Activated CD4-positive, alpha-beta T cell treated with anti-CD3 and anti-CD28 coated beads, Interleukin-2, amount 50 U/mL, for 24 hours (primary cell): ENCODE measurements around the gene FHIT.

Experiments
- DNase-seq, 2 donors: peaks; one replicate each; pipeline ENCODE4 v3.0.0-alpha.2; 2020; ENCODE audit warnings: low read depth in 1 of 2, low spot score in 1 of 2

The FHIT gene

GRCh38 chr3:60309539-60310268, 941.5 kb downstream of the FHIT start:
- no peak for DNase-seq

- DNase-seq, result no peak
Observed at GRCh38 chr3:60308808-60309207, 942.4 kb downstream of the FHIT start.

DNA sequence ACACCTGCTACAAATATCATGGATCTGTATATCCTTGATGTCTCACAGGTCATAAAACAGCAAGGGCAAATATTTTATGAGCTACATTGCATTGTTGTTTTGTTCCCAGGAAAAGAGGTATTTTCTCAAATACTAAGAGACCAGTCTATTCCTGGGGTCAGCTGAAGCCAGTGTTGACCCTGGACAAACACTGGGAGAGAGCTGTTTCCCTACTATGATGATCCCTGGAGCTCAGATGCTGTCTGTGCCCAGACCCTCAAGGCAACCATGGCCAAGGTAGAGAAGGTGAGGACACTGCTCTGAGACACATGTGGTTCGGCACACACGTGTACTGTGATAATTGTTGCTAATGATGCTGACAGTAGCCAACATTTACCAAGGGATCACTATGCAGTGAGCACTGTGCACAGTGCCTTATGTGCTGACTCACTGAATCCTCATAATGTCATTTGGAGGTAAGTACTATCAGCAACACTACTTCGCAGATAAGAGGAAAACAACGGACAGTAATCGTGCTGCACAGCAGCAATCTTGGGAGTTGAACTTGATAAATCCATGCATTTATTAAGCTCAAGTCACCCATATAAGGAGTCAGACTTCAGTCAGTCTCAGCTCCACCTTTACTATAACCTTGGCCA, 943.6 kb downstream of the FHIT start:
- no peak for DNase-seq

DNA sequence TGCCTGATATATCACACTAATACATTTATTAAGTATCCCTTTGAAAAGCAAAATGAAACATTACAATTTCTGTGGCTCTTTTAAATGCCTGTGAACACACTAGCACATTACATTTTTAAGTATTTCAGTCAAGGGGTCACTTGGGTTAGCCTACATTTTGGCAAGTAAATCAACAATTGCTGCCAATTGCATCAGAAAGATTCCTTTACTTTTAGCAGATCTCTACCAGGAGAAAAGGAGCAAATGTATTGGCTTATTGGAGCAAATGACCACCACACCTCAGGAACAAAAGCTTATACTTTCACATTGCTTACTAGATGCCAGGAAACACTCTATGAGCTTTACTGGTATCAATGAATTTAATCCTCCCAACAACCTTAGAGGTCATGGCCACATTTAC, 947.1 kb downstream of the FHIT start:
- DNase-seq, result no peak

DNA sequence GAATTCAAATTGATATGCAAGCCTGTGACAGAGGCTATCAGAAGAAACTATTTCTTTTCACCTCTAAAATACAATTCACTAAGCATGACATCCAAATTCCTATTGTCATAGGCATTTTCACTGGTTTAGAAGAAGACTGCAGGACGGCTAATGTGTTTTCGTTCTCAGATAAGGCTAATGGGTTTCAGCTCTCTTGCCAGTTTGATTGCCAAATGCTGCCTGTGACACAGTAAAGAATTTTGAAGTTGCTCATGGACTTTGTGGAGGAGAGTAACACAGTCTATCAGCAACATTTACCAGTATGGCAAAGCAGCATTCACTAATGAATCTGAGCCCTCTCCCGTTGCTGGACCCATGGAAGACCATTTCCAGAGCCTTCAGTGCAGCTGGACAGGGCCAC, 948.1 kb downstream of the FHIT start:
- DNase-seq, result no peak

GRCh38 chr3:60301142-60301541, 950.1 kb downstream of the FHIT start:
- DNase-seq, result no peak

DNA sequence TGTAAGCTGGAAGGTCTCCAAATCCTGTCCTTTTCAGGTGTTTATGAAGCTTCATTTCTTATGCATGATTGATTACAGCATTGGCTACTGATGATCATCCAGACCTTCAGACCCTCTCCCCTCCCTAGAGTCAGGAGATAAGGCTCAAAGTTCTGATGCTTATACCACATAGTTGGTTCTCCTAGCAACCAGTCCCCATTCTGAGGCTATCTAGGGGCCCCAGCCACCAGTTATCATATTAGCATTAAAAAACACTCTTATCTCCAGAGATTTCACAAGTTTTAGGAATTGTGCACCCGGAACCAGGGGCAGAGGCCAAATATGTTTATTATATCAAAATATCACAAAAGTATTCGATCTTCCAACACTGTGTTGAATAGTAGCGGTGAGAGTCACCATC, 953.1 kb downstream of the FHIT start:
- no peak for DNase-seq

GRCh38 chr3:60294181-60294580, 957.1 kb downstream of the FHIT start:
- DNase-seq, result no peak

- no peak for DNase-seq
Observed at GRCh38 chr3:60291115-60291514, 960.1 kb downstream of the FHIT start.

- no peak for DNase-seq
Observed at GRCh38 chr3:60290122-60290492, 961.1 kb downstream of the FHIT start.

DNA sequence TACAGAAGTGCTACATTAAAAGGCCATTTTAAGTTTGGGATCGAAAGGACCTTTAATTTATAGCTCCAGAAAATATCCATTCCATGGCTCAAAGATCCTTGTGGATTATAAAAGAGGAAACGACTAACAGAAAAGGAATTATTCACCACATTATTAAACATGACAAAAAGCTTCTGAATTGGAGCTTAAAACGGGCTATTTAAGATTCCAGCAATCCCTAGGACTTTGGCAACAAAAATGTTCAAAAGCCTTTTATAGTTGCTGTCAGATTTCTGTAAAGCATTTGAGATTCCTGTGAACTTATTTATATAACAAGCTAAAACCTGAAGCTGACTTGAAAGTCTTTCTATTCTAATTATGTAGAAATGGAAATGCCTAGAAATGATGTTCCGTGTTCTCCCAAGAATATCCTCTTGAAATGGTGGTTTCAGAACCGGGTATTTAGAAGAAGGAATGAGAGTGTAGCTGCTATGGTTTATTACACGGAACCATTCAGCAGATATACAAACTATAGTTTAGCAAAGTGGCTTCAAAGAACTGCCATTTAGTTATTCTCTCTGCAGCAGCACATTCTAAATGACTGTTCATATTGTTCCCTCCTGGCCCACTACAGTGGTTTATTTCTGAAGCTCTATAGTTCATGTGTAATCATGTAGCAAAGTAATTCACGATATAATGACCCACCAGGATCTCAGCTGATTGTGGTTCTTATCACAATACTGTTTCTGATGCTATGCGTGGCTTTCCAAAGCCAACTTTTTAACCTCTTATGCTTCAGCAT, 961.7 kb downstream of the FHIT start:
- no peak for DNase-seq

- DNase-seq, result no peak
Observed at GRCh38 chr3:60282866-60283265, 968.4 kb downstream of the FHIT start.

- no peak for DNase-seq
Observed at GRCh38 chr3:60281970-60282369, 969.3 kb downstream of the FHIT start.

DNA sequence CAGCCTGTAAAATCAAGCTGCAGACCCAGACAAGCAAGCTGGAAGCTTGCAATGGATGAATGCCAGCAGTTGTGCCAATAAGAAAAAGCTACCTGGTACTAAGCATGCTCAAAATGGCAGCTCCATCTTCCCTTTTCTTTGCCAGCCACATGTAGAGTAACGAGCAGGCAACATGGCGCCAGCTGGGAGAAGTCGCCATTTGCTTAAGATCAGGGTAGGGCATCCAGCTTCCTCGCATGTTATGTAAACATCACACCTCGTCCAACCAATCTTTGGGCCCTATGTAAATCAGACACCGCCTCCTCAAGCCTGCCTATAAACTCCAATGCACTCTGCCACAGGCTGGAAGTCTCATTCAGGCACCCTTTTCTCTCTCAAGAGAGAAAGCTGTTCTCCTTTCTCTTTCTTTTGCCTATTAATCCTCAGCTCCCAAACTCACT, 973.9 kb downstream of the FHIT start:
- no peak for DNase-seq

- DNase-seq, result no peak
Observed at GRCh38 chr3:60276615-60277014, 974.6 kb downstream of the FHIT start.

DNA sequence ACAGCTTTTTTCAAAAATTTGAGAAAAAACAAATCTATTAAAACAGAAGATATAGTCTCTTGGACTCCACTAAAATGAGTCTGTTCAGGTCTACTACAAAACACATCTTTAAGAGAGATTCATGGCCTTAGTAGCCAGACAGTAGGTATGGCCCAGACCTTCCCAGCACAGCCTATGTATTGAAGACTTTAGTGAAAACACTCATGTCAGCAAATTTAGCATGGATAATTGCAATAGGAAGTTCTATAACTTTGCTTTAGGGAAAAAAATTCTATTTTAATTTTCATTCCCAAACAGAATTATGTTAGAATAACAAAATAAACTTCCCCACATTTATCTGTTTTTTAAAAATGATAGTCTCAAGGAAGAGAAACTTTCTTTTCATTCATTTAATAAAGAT, 976.6 kb downstream of the FHIT start:
- DNase-seq, result no peak

DNA sequence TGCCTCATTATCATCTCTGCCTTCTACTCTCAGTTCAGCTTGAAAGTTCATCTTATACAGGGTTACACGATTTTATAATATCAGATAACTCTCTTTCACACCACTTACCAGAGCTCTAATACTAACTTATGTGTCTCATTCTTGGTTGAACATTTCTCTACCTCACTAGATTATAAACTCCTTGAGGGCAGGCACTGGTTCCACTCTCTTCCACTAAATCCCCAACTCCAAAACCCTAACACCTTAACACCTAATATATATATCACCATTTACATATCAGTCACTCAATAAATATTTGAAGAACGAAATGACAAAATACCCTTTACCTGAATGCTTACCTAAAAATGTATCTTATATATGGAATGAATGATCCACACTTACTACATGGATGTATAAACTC, 977.2 kb downstream of the FHIT start:
- DNase-seq, result no peak

DNA sequence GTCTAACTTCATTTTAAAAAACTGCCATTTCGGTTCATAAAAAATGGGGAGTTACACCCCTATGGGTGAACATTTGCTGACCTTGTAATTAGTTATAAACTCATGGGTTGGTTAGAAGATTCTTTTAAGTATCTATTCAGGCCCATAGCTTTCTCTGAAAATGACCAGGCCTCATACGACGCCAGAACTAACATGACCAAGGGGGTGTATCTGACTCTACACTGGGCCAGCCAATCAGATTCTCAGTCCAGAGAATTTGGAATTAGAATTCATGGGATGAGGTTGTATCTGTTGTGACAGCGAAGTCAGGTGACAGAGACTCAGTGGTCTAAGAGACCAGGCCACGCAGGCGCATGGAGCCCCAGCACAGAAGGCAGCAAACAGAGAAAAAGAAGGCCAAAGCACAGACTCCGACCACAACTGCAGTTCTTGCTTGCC, 981.4 kb downstream of the FHIT start:
- DNase-seq, result no peak

GRCh38 chr3:60269377-60269776, 981.9 kb downstream of the FHIT start:
- DNase-seq, result no peak

- no peak for DNase-seq
Observed at GRCh38 chr3:60268123-60268522, 983.1 kb downstream of the FHIT start.

- DNase-seq, result no peak
Observed at GRCh38 chr3:60266444-60266843, 984.8 kb downstream of the FHIT start.

DNA sequence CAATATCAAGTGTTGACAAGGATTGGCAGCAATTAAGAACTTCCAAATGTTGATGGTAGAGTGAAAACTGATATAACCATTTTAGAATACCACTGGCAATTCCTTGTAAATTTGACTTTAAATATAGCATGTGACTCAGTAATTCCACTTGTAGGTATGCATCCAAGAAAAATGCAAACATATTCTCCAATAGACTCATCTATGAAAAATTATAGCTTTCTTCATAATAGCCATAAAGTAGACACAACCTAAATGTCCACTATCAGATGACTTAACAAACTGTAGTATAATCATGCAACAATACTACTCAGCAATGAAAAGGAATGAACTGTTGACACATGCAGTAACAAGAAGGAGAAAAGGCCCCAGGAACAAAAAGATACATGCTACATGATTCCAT, 988.1 kb downstream of the FHIT start:
- DNase-seq, result no peak
